GM19463 (cell line): ENCODE data around the gene RAB6B.

Experiments
- ATAC-seq: cut with Tn5 transposase; IDR thresholded peaks from one replicate; pipeline ENCODE4 v1.9.1; 2021; ENCODE audit warnings: mild to moderate bottlenecking, moderate library complexity; ENCODE audit not compliant: unreplicated experiment

Gene RAB6B

GRCh38 chr3:133881939-133882825, 13.5 kb downstream of the RAB6B start:
- no peak for ATAC-seq

GRCh38 chr3:133881492-133881891, 14.2 kb downstream of the RAB6B start:
- no peak for ATAC-seq

- no peak for ATAC-seq
Measured at GRCh38 chr3:133880886-133881455, 14.7 kb downstream of the RAB6B start.

GRCh38 chr3:133880287-133880686, 15.4 kb downstream of the RAB6B start:
- ATAC-seq, result no peak

- ATAC-seq, result no peak
Measured at GRCh38 chr3:133878518-133878917, 17.2 kb downstream of the RAB6B start.

GRCh38 chr3:133877221-133877620, 18.5 kb downstream of the RAB6B start:
- ATAC-seq, result no peak

- no peak for ATAC-seq
Measured at GRCh38 chr3:133874761-133875438, 20.8 kb downstream of the RAB6B start.

GRCh38 chr3:133874344-133874743, 21.3 kb downstream of the RAB6B start:
- no peak for ATAC-seq

GRCh38 chr3:133872781-133873180, 22.9 kb downstream of the RAB6B start:
- ATAC-seq, result no peak

- no peak for ATAC-seq
Measured at GRCh38 chr3:133872161-133872560, 23.5 kb downstream of the RAB6B start.

GRCh38 chr3:133871368-133872090, 24.2 kb downstream of the RAB6B start:
- no peak for ATAC-seq

GRCh38 chr3:133870822-133871221, 24.9 kb downstream of the RAB6B start:
- ATAC-seq, result no peak

- no peak for ATAC-seq
Measured at GRCh38 chr3:133869586-133869985, 26.1 kb downstream of the RAB6B start.

GRCh38 chr3:133868758-133869475, 26.8 kb downstream of the RAB6B start:
- ATAC-seq, result no peak

- no peak for ATAC-seq
Measured at GRCh38 chr3:133868186-133868585, 27.5 kb downstream of the RAB6B start.

GRCh38 chr3:133866141-133866540, 29.5 kb downstream of the RAB6B start:
- ATAC-seq, result no peak

- no peak for ATAC-seq
Measured at GRCh38 chr3:133865136-133865855, 30.4 kb downstream of the RAB6B start.

GRCh38 chr3:133864616-133865015, 31.1 kb downstream of the RAB6B start:
- ATAC-seq, result no peak

- no peak for ATAC-seq
Measured at GRCh38 chr3:133863911-133864310, 31.8 kb downstream of the RAB6B start.

- ATAC-seq, result no peak
Measured at GRCh38 chr3:133862161-133862560, 33.5 kb downstream of the RAB6B start.
